ENCODE results near the gene PRRC2B.

The PRRC2B gene

DNA sequence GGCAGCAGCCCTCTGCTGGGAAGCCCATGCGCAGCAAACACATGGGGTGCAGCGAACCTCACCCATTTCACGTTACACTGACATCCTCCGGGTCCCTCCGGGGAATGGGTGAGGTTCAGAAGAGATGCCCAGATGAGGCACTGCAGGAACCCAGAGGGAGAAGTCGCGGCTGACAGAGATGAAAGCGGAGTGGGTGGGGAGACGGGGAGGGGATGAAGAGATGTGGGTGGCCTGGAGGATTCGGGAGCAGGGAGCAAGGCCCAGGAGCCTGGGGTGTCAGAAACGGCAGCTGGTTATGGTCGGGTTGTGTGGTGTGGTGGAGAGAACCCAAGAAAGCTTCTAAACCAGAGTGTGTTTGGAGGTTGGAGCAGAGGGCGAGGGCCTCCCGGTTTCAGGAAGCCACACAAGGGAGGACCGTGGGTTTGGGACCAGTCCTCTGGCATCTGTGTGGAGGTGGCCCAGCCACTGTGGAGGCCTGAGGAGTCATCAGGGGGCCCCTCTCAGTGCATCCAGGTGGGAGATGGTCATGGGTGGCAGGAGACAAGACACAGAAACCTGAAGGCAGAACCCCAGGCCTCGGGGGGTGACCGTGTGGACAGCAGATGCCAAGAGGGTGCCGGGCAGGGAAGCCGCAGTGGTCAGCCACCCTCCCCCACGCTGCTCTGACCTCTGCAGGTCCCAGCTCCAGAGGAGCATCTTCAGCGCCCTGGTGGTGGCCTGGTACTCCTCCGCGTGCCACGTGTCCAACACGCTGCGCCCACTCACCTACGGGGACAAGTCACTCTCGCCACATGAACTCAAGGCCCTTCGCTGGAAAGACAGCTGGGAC, 128.6 kb downstream of the PRRC2B start:
- no peak overlapping the region for H3K4me3 ChIP-seq (ENCODE audit: low read depth, low read length)
- TF ChIP-seq, protein P1, sequence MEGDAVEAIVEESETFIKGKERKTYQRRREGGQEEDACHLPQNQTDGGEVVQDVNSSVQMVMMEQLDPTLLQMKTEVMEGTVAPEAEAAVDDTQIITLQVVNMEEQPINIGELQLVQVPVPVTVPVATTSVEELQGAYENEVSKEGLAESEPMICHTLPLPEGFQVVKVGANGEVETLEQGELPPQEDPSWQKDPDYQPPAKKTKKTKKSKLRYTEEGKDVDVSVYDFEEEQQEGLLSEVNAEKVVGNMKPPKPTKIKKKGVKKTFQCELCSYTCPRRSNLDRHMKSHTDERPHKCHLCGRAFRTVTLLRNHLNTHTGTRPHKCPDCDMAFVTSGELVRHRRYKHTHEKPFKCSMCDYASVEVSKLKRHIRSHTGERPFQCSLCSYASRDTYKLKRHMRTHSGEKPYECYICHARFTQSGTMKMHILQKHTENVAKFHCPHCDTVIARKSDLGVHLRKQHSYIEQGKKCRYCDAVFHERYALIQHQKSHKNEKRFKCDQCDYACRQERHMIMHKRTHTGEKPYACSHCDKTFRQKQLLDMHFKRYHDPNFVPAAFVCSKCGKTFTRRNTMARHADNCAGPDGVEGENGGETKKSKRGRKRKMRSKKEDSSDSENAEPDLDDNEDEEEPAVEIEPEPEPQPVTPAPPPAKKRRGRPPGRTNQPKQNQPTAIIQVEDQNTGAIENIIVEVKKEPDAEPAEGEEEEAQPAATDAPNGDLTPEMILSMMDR (IDR thresholded peaks at IDR 0.05; ENCODE audit: borderline replicate concordance, insufficient read depth, low read depth, low read length): no peak

DNA sequence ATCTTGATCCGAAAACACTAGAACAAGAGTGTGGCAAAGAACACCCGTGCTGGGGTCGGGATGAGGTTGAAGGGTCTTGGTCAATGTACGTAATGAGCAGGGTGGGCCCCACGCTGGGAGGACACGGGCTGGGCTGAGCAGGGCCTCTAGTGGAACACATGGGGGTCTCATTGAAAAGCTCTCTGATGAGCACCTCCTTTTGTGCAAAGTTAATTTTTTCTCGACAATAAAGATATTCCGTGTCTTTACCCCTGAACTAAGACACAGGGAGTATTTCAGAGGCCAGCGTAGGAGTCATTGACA, 129.2 kb downstream of the PRRC2B start:
- TF ChIP-seq, protein P1 (IDR thresholded peaks at IDR 0.05; ENCODE audit: borderline replicate concordance, insufficient read depth, low read depth, low read length): no peak
- H3K4me3 ChIP-seq (ENCODE audit: low read depth, low read length): no peak overlapping the region

DNA sequence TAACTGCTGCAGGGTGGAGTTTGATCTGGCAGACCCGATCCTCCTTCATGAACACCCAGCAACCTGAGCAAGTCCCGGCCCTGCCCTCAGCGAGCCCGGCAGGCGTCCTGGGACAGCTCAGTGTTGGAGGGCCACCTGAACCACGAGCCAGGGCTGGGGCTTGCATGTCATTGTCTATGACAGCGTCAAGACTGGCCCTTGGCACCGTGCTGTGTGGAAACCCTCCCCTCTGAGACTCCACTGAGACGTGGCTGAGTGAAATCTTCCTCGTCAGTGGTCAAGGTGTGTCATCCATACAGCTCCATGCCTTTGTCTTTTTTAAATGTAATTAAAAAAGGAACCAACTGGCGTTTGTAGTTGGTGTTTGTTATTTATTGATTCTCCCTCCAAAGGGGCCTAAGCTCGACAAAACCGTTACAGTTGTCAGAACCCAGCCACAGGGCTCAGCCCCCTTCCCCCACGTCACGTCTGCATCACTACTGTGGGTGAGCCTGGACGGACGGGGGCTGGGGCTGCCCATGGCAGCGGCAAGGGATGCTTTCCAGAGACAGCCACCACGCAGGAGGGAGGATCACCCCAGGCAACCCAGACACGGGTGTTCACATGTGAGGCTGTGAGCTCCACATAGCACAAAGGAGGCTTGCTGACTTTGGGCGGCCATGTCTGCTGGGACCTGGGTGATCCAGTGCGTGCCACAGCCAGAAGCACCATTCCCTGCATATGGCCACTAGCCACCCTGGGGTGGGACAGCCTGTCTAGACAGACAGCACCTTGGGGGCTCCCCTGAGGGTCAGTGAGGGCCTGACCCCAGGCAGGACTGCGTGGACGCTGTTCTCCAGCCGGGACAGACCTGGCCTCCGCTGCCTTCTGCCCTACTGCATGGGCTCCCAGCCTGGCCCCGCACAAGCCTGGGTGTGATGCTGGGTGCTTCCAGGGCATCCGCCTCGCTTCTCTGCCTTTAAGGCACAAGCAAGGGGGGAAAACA, 129.9 kb downstream of the PRRC2B start:
- TF ChIP-seq, protein P1 (IDR thresholded peaks at IDR 0.05; ENCODE audit: borderline replicate concordance, insufficient read depth, low read depth, low read length): no peak

GRCh38 chr9:131524665-131525315, 130.9 kb downstream of the PRRC2B start:
- no peak overlapping the region for H3K4me3 ChIP-seq (ENCODE audit: low read depth, low read length)
- TF ChIP-seq, protein P1 (IDR thresholded peaks at IDR 0.05; ENCODE audit: borderline replicate concordance, insufficient read depth, low read depth, low read length): no peak

More for the DNA sequence above, 129.9 kb downstream of the PRRC2B start:
- no peak overlapping the region for H3K4me3 ChIP-seq (ENCODE audit: low read depth, low read length)

- H3K4me3 ChIP-seq (ENCODE audit: low read depth, low read length): no peak overlapping the region
- TF ChIP-seq, protein P1 (IDR thresholded peaks at IDR 0.05; ENCODE audit: borderline replicate concordance, insufficient read depth, low read depth, low read length): no peak
Observed at GRCh38 chr9:131525643-131526565, 132.0 kb downstream of the PRRC2B start.

GRCh38 chr9:131528186-131528585, 134.3 kb downstream of the PRRC2B start:
- TF ChIP-seq, protein P1 (IDR thresholded peaks at IDR 0.05; ENCODE audit: borderline replicate concordance, insufficient read depth, low read depth, low read length): no peak
- no peak overlapping the region for H3K4me3 ChIP-seq (ENCODE audit: low read depth, low read length)

Measured in GM12875 (cell line).